ENCODE data around the gene ATG5. TPM values are rescaled to one million over a fixed set of nuclear protein-coding genes. Genes with fewer than 3 reads are reported as not detected.

ATG5 gene
- total and polyA plus RNA-seq, 2 donors from 2014 or later, result 26.5 to 31.6 TPM

GRCh38 chr6:106286746-106287145 lies 38.8 kb downstream of the ATG5 start:
- no peak for TF ChIP-seq CTCF (IDR thresholded peaks at IDR 0.05; ENCODE audit: borderline replicate concordance, extremely low read depth, insufficient read depth)
- no peak overlapping the region for H3K9ac ChIP-seq (ENCODE audit: low read length in 3 of 3)

GRCh38 chr6:106283481-106283880 lies 42.1 kb downstream of the ATG5 start:
- H3K36me3 ChIP-seq (ENCODE audit: control insufficient read depth in 2 of 3, insufficient read depth in 3 of 3, low read length in 3 of 3), result no peaks in the 10 kb centered on the region
- no peak overlapping the region for H3K9ac ChIP-seq (ENCODE audit: low read length in 3 of 3)
- H3K4me1 ChIP-seq (ENCODE audit: control insufficient read depth in 2 of 3, insufficient read depth in 2 of 3, low read depth in 1 of 3, low read length in 3 of 3), result no peaks in the 10 kb centered on the region
- H3K9me3 ChIP-seq (ENCODE audit: control insufficient read depth in 2 of 3, insufficient read depth in 1 of 3, low read length in 3 of 3), result no peaks in the 10 kb centered on the region
- DNase-seq, result peak in 3 of 5 donors; percentile 18 to 45 (median 37)
- H3K27me3 ChIP-seq (ENCODE audit: control insufficient read depth, insufficient read depth, low read length), result no peaks in the 10 kb centered on the region
- intact Hi-C loops (cut with DNase I), result no loop called here
- FAIRE-seq, result no peak
- no peak overlapping the region for H3K4me3 ChIP-seq (ENCODE audit: low read length in 3 of 3)
- TF ChIP-seq CTCF (IDR thresholded peaks at IDR 0.05; ENCODE audit: borderline replicate concordance, extremely low read depth, insufficient read depth), result no peak
- no peak overlapping the region for H3K27ac ChIP-seq (ENCODE audit: low read depth in 2 of 2, low read length in 2 of 2)

More at GRCh38 chr6:106286746-106287145, 38.8 kb downstream of the ATG5 start:
- DNase-seq (no peak), FAIRE-seq (no peak)
- Histone ChIP-seq H3K4me3 (ENCODE audit: low read length in 3 of 3) (no peak overlapping the region), H3K27ac (ENCODE audit: low read depth in 2 of 2, low read length in 2 of 2) (no peak overlapping the region), H3K27me3 (ENCODE audit: control insufficient read depth, insufficient read depth, low read length) (no peaks in the 10 kb centered on the region), H3K9me3 (ENCODE audit: control insufficient read depth in 2 of 3, insufficient read depth in 1 of 3, low read length in 3 of 3) (no peaks in the 10 kb centered on the region), H3K4me1 (ENCODE audit: control insufficient read depth in 2 of 3, insufficient read depth in 2 of 3, low read depth in 1 of 3, low read length in 3 of 3) (no peaks in the 10 kb centered on the region), H3K36me3 (ENCODE audit: control insufficient read depth in 2 of 3, insufficient read depth in 3 of 3, low read length in 3 of 3) (peaks cover 0 to 3% (median 1%) of the 10 kb centered on the region in 3 donors)
- intact Hi-C loops (cut with DNase I), result no loop called here

- Histone ChIP-seq H3K27ac (ENCODE audit: low read depth in 2 of 2, low read length in 2 of 2) (no peak overlapping the region), H3K4me3 (ENCODE audit: low read length in 3 of 3) (no peak overlapping the region), H3K27me3 (ENCODE audit: control insufficient read depth, insufficient read depth, low read length) (no peaks in the 10 kb centered on the region), H3K4me1 (ENCODE audit: control insufficient read depth in 2 of 3, insufficient read depth in 2 of 3, low read depth in 1 of 3, low read length in 3 of 3) (no peaks in the 10 kb centered on the region), H3K9ac (ENCODE audit: low read length in 3 of 3) (no peak overlapping the region), H3K36me3 (ENCODE audit: control insufficient read depth in 2 of 3, insufficient read depth in 3 of 3, low read length in 3 of 3) (no peaks in the 10 kb centered on the region), H3K9me3 (ENCODE audit: control insufficient read depth in 2 of 3, insufficient read depth in 1 of 3, low read length in 3 of 3) (no peaks in the 10 kb centered on the region)
- FAIRE-seq (no peak), DNase-seq (no peak)
- TF ChIP-seq CTCF (IDR thresholded peaks at IDR 0.05; ENCODE audit: borderline replicate concordance, extremely low read depth, insufficient read depth), result no peak
- intact Hi-C loops (cut with DNase I), result no loop called here
Measured at GRCh38 chr6:106281661-106282060, 43.9 kb downstream of the ATG5 start.

- Histone ChIP-seq H3K4me1 (ENCODE audit: control insufficient read depth in 2 of 3, insufficient read depth in 2 of 3, low read depth in 1 of 3, low read length in 3 of 3) (no peaks in the 10 kb centered on the region), H3K27ac (ENCODE audit: low read depth in 2 of 2, low read length in 2 of 2) (no peak overlapping the region), H3K27me3 (ENCODE audit: control insufficient read depth, insufficient read depth, low read length) (no peaks in the 10 kb centered on the region), H3K9me3 (ENCODE audit: control insufficient read depth in 2 of 3, insufficient read depth in 1 of 3, low read length in 3 of 3) (no peaks in the 10 kb centered on the region), H3K36me3 (ENCODE audit: control insufficient read depth in 2 of 3, insufficient read depth in 3 of 3, low read length in 3 of 3) (no peaks in the 10 kb centered on the region), H3K9ac (ENCODE audit: low read length in 3 of 3) (no peak overlapping the region), H3K4me3 (ENCODE audit: low read length in 3 of 3) (no peak overlapping the region)
- no peak for TF ChIP-seq CTCF (IDR thresholded peaks at IDR 0.05; ENCODE audit: borderline replicate concordance, extremely low read depth, insufficient read depth)
- no peak for DNase-seq
- FAIRE-seq, result no peak
- intact Hi-C loops (cut with DNase I), result no loop called here
Measured at GRCh38 chr6:106281088-106281487, 44.5 kb downstream of the ATG5 start.

Data from kidney (tissue), 14 donors.